ENCODE data around the gene MRPL20.
"Not testable (repeated sequence)": the region's sequence is repeated elsewhere in the genome, so short reads cannot be mapped to it uniquely, and the experiment has no call there.

Gene MRPL20

DNA sequence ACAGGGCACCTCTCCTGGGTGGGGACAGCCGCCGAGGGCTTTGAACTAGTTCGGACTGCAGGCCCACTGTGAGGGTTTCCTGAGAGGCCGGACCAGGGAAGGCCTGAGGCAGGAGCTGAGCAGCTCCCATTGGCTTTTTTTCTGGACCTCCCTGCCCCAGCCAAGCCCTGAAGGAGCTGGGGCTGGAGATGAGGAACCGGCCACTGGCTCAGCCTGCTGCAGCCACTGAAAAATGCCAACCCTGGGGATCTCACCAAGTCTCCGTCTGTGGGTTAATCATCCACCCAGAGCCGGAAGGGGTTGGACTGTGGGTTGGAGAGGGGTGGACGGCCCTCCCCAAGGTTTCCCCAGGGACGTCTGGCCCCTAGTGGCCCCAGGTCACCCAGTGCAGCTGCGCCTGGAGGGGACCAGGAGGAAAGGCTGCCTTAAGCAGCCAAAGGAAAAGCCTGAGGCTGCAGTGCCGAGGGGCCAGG is 30.8 kb upstream of the MRPL20 start:
- DNase-seq = no peak

DNA sequence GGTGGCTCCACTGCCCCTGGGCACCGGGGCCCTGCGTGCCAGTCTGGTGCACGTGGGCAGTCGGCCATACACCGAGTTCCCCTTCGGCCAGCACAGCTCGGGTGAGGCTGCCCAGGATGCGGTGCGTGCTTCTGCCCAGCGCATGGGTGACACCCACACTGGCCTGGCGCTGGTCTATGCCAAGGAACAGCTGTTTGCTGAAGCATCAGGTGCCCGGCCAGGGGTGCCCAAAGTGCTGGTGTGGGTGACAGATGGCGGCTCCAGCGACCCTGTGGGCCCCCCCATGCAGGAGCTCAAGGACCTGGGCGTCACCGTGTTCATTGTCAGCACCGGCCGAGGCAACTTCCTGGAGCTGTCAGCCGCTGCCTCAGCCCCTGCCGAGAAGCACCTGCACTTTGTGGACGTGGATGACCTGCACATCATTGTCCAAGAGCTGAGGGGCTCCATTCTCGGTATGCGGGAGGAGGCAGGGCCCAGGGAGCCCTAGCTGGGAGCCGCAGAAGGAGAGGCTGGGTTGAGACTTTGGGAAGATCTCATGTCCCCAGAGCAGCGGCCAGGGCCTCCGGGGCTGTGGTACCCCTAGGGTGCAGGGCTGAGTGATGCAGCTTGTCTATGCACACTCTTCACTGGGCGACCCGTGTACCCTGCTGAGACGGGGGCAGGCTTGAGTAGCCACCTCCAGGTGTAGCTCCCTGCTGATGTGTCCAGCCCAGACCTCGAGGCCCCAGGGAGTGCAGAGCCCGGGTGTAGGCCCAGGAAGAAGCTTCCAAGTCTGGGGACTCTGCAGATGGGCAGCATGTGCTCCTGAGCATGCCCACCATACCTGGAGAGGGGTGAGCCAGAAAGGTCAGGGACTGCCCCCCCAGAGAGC is 30.2 kb upstream of the MRPL20 start:
- DNase-seq = no peak

DNA sequence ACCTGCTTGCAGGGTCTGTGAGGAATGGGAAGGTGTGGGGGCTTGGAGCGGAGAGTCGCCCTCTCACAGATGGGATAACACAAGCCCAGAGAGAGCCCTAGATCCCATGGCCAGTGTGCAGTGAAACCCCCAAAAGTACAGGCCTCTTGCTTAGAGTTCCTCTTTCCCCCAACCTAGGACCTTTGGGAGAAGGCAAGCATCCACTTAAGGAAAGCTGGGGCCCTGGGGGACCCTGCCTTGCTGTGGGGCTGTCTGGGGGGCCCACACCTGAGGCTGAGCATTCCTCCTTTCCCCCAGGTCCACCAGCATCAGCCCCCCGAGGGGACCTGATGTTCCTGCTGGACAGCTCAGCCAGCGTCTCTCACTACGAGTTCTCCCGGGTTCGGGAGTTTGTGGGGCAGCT is 29.5 kb upstream of the MRPL20 start:
- DNase-seq = no peak

- DNase-seq = no peak
Observed at GRCh38 chr1:1435911-1436629, 29.0 kb upstream of the MRPL20 start.

GRCh38 chr1:1435106-1435903 is 28.2 kb upstream of the MRPL20 start, which contains the start of gene VWA1:
Gene VWA1 (plus strand): TSS chr1:1435690. CDS start chr1:1435749, 59 bp downstream.
- peak in 44 of 56 donors; percentile 29 to 85 (median 62) for DNase-seq

GRCh38 chr1:1434824-1435105 is 27.7 kb upstream of the MRPL20 start:
- DNase-seq = no peak

GRCh38 chr1:1434131-1434823 is 27.2 kb upstream of the MRPL20 start:
- DNase-seq = peak in 52 of 56 donors; percentile 32 to 86 (median 72)

GRCh38 chr1:1433804-1434130 is 26.7 kb upstream of the MRPL20 start:
- DNase-seq = peak in 4 of 56 donors; percentile 43 to 64 (median 53)

- peak in 52 of 56 donors; percentile 31 to 90 (median 75) for DNase-seq
Observed at GRCh38 chr1:1432951-1433803, 26.1 kb upstream of the MRPL20 start.

- DNase-seq = peak in 8 of 56 donors; percentile 25 to 66 (median 46)
Observed at GRCh38 chr1:1432274-1432950, 25.3 kb upstream of the MRPL20 start.

DNA sequence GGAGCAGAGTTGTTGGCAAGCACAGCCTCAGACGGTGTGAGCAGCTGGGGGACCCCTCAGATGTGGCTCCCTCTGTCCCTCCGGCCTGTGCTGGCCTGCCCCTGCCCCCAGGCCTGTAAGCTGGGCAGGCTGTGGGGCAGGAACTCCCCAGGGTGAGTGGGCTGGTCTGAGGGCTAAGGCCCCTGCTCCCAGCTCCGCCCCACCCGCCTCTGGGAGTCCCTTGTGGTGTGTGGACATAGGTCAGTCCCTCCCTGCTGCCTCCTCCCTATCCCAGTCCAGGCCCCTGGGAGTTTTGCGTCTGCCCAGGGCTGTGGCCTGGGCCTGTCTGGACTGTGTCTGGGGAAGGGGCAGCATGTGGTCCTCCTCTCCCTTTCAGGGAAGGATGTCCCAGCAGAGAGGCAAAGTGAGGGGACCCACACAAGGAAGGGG is 24.8 kb upstream of the MRPL20 start:
- DNase-seq = peak in 16 of 56 donors; percentile 27 to 73 (median 46)

DNA sequence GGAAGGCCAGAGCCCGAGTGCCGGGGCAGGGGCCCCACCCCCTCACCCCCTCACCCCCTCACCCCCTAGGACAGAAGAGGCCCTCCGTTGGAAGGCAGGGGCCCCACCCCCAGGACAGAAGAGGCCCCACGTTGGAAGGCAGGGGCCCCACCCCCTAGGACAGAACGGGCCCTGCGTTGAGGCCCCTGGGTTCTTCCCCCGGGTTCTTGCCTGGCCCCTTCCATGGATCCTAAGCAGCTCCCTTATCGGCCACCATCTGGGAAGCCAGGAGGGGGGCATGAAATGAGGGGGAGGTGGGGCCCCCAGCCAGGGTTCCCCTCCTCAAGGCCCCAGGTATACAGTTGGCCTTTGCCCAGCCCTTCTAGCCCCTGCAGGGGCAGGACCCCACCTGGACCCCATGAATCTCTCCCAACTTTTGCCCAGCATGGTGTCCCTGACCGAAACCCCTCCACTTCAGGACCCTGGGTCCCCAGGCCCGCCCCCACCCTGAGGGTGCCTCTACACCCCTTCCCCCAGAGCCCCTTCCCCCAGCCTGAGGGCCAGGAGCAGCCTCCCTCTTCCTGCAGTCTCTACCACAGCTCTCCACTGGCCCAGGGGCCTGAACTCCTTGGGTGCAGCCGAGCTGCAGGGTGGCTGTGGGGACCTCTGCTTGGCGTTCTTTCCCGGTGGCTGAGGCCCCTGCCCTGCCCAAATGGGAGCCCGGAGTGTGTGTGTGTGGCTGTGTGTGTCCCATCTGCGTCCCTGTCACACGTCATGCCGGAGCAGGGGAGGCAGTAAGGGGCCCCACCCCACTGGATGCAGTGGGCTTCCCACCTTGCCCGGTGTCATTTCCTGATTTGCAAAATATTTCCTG is 24.1 kb upstream of the MRPL20 start:
- peak in 6 of 56 donors; percentile 42 to 68 (median 58) for DNase-seq

DNA sequence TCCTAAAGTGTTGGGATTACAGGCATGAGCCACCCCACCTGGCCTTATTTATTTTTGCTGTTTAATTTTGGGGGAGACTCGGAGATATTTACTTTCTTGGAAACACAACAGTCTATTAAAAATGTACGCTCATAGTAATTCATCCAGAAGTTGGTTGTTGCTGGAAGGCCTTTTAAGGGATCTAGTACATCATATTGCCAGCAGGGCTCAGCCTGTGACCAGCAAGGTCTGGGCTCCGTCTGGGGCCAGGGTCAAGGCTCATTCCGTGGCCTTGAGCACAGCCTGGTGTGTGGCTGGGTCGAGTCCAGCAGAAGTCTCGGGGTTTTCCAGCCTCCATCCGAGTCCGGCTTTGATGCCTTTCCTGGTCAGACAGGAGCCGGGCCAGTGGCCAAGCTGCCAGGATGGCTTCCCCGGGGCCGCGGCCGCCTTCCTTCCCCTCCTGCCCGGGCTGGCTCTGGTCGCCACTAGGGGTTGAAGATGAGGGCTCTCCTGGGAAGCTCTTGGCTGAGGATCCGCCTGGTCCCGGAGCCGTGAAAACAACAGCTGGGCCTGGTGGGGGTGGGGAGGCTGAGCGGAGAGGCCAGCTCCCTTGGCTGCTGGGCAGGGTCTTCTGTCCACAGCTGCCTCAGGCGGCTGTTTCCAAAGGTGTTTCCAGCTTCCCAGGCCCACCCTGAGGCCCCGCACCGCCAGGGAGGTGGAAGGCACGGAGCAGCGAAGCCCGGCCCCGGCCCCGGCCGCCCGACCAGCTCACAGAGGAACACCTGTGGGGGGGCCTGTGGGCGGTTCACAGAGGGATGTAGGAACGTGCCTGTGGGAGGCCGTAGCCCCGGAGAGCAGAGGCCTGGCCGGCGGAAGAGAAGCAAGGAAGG is 23.3 kb upstream of the MRPL20 start:
- DNase-seq = peak in 50 of 56 donors; percentile 23 to 83 (median 63)

GRCh38 chr1:1429671-1430073 is 22.6 kb upstream of the MRPL20 start:
- no peak for DNase-seq

DNA sequence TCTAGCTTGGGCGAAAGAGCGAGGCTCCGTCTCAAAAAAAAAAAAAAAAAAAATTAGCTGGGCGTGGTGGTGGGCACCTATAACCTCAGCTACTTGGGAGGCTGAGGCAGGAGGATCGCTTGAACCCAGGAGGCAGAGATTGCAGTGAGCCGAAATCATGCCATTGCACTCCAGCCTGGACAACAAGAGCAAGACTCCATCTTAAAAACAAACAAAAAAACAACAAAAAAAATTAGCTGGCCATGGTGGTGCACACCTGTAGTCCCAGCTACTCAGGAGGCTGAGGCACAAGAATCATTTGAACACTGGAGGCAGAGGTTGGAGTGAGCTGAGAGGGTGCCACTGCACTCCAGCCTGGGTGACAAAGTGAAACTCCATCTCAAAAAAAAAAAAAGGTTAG is 21.9 kb upstream of the MRPL20 start:
- DNase-seq = not testable (repeated sequence)

DNA sequence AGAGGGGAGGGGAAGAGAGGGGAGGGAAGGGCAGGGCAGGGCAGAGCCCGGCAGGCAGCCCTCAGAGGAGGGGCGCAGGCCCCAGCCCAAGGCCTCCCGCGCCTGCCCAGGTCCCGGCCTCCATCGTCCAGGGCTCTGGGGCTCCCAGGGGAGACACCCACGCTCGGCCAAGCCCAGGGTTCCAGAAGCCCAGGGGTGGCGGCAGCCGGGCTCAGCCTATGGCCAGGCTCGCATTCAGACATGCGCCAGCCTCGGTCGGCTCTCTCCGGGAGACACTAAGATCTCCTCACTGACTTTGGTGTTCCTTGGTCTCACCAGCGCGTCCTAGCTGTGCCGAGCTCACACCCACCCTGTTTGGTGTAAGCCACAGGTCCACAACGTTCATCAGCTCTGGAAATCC is 21.1 kb upstream of the MRPL20 start:
- peak in 4 of 56 donors; percentile 22 to 41 (median 30) for DNase-seq

DNA sequence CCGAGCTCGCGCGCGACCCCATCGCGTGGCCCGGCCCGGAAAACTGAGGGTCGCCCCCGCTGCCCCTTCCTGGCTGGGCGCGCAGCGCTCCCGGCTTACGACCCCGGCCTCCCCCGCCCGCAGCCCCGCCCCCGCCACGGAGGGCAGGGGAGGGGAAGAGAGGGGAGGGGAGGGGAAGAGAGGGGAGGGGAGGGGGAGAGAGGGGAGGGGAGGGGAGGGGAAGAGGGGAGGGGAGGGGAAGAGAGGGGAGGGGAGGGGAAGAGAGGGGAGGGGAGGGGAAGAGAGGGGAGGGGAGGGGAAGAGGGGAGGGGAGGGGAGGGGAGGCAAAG is 20.7 kb upstream of the MRPL20 start:
- peak in 4 of 56 donors; percentile 38 to 61 (median 49) for DNase-seq

Data from nucleus accumbens (tissue), 56 donors.